ENCODE measurements around the gene TBX1.

- TF ChIP-seq CTCF (IDR thresholded peaks at IDR 0.05) (no peak), POLR2A (IDR thresholded peaks at IDR 0.05) (no peak), POLR2AphosphoS5 (IDR thresholded peaks at IDR 0.05) (no peak)
Measured at GRCh38 chr22:19713245-19713644, 47.3 kb upstream of the TBX1 start.

All from stomach (tissue), 4 donors.